Caco-2 (cell line): Measurements from ENCODE around the gene ZNF343. TPM values are rescaled to one million over a fixed set of nuclear protein-coding genes. Genes with fewer than 3 reads are reported as not detected.

ENCODE experiments used
- BruUV-seq: library from RNA; stranded (reverse); fragments of 400-500 nt; replicated peaks from 2 replicates; lab custom pipeline; 2021; lab: Mats Ljungman, UMichigan
- CTCF ChIA-PET: fragments of 300-600 bp; sonication (Branson Sonifier 250); formaldehyde crosslinking; loops from one replicate; lab custom pipeline; 2022; ENCODE audit warnings: antibody characterized with exemption; lab: Charles Lee
- POLR2A ChIA-PET: fragments of 300-600 bp; sonication (Branson Sonifier 250); formaldehyde crosslinking; loops from one replicate; lab custom pipeline; 2022; ENCODE audit warnings: antibody characterized with exemption; lab: Charles Lee
- DNase-seq, 2 experiments: peaks; one replicate each; pipeline versions ENCODE4 v3.0.0 to v3.0.0-alpha.2; 2020 to 2022
- H3K27me3 ChIP-seq: replicated peaks from 2 replicates; pipeline ENCODE4 v1.6.0; 2011; ENCODE audit warnings: low read length; ENCODE audit not compliant: control insufficient read depth, insufficient read depth
- H3K36me3 ChIP-seq: 2 replicates; pipeline ENCODE4 v1.5.1; 2011; ENCODE audit warnings: low read length; ENCODE audit not compliant: control insufficient read depth, insufficient read depth
- H3K4me1 ChIP-seq: fragments of 250-450 bp; sonication (Bioruptor Pico); 2 replicates; pipeline ENCODE4 v1.5.1; 2020; ENCODE audit warnings: mild to moderate bottlenecking
- H3K4me3 ChIP-seq: 2 replicates; pipeline ENCODE4 v1.5.1; 2011; ENCODE audit warnings: low read depth, mild to moderate bottlenecking, control low read depth, low read length
- H3K9me3 ChIP-seq: fragments of 250-450 bp; sonication (Bioruptor Pico); 2 replicates; pipeline ENCODE4 v1.5.1; 2020; ENCODE audit warnings: mild to moderate bottlenecking, moderate library complexity
- H3K27ac Mint-ChIP-seq: one replicate; pipeline ENCODE4 v1.8.0; 2022; ENCODE audit warnings: mixed read lengths; ENCODE audit not compliant: unreplicated experiment
- H3K27me3 Mint-ChIP-seq: one replicate; pipeline ENCODE4 v1.8.0; 2022; ENCODE audit warnings: mixed read lengths; ENCODE audit not compliant: insufficient read depth, unreplicated experiment
- H3K36me3 Mint-ChIP-seq: one replicate; pipeline ENCODE4 v1.8.0; 2022; ENCODE audit warnings: mild to moderate bottlenecking, mixed read lengths; ENCODE audit not compliant: insufficient read depth, unreplicated experiment
- H3K4me1 Mint-ChIP-seq: one replicate; pipeline ENCODE4 v1.8.0; 2022; ENCODE audit warnings: low read depth, mixed read lengths; ENCODE audit not compliant: unreplicated experiment
- H3K4me3 Mint-ChIP-seq: one replicate; pipeline ENCODE4 v1.8.0; 2022; ENCODE audit warnings: mild to moderate bottlenecking, moderate library complexity, mixed read lengths; ENCODE audit not compliant: unreplicated experiment
- H3K9me3 Mint-ChIP-seq: one replicate; pipeline ENCODE4 v1.8.0; 2022; ENCODE audit warnings: mixed read lengths; ENCODE audit not compliant: unreplicated experiment
- CTCF ChIP-seq, 2 experiments: fragments of 200-600 bp in 1 of 2; IDR thresholded peaks; 1 replicate in 1 of 2; 2 replicates in 1 of 2; pipeline versions ENCODE4 v1.5.1 to v1.8.0; 2011 to 2022; ENCODE audit warnings: antibody characterized with exemption in 1 of 2, control low read depth in 1 of 2, inconsistent platforms in 1 of 2, low read depth in 1 of 2, low read length in 1 of 2, mild to moderate bottlenecking in 1 of 2, moderate library complexity in 1 of 2; ENCODE audit not compliant: insufficient read depth in 1 of 2, severe bottlenecking in 1 of 2, unreplicated experiment in 1 of 2
- intact Hi-C: fragments of 100-400 bp; cut with micrococcal nuclease; formaldehyde crosslinking; loops from one replicate; pipeline ENCODE4 v1.10.0; 2022; ENCODE audit not compliant: unreplicated experiment
- total RNA-seq: library from RNA; stranded (reverse); gene quantifications from 2 replicates; pipeline ENCODE4 v1.2.3, GENCODE V29; 2022

Gene ZNF343
- total RNA-seq, 1 experiment from 2014 or later, result 11.0 TPM

- DNase-seq, result peak in 1 of 2 experiments; percentile 68
- H3K27me3 Mint-ChIP-seq, result no peaks in the 10 kb centered on the region
Measured at GRCh38 chr20:2521369-2522305, 12.9 kb upstream of the ZNF343 start.

GRCh38 chr20:2520617-2521016, 11.9 kb upstream of the ZNF343 start:
- no peak overlapping the region for H3K4me3 ChIP-seq
- ChIA-PET CTCF (interaction anchor here (0.5 kb wide), 1 partner anchor 525 kb away, joined by 7 read pairs; the partner anchor contains the start of gene MRPS26), POLR2A (interaction anchor here (0.5 kb wide), 1 partner anchor 132 kb away, joined by 3 read pairs; the partner anchor contains the start of gene NOP56)
- no peak overlapping the region for H3K4me3 Mint-ChIP-seq
- no peaks in the 10 kb centered on the region for H3K4me1 ChIP-seq
- no peak for DNase-seq
- no peaks in the 10 kb centered on the region for H3K36me3 ChIP-seq
- intact Hi-C loops, result no loop called here
- no peaks in the 10 kb centered on the region for H3K27me3 Mint-ChIP-seq
- no peaks in the 10 kb centered on the region for H3K9me3 Mint-ChIP-seq
- peaks cover 5% of the 10 kb centered on the region for H3K4me1 Mint-ChIP-seq
- H3K27me3 ChIP-seq, result no peaks in the 10 kb centered on the region; the same call in none of the 2 replicates
- no peak overlapping the region for H3K27ac Mint-ChIP-seq
- BruUV-seq, result no TSS peak
- no peak for TF ChIP-seq CTCF (IDR thresholded peaks at IDR 0.05; ENCODE audit: insufficient read depth in 1 of 2, low read depth in 1 of 2, low read length in 1 of 2, severe bottlenecking in 1 of 2, unreplicated experiment in 1 of 2)
- no peaks in the 10 kb centered on the region for H3K36me3 Mint-ChIP-seq
- H3K9me3 ChIP-seq, result no peaks in the 10 kb centered on the region

More at GRCh38 chr20:2521369-2522305, 12.9 kb upstream of the ZNF343 start:
- Histone ChIP-seq H3K9me3 (no peaks in the 10 kb centered on the region), H3K36me3 (no peaks in the 10 kb centered on the region), H3K4me1 (no peaks in the 10 kb centered on the region), H3K27me3 (no peaks in the 10 kb centered on the region; the same call in none of the 2 replicates), H3K4me3 (no peak overlapping the region)
- H3K27ac Mint-ChIP-seq, result no peak overlapping the region
- CTCF ChIA-PET, result interaction anchor here (0.6 to 1.5 kb wide), 10 partner anchors 12 to 1833 kb away, joined by 3 to 7 read pairs (median 4); partner anchors contain the start of genes NOP56 and SNRPB
- POLR2A ChIA-PET, result interaction anchor here (0.7 kb wide), 1 partner anchor 125 kb away, joined by 3 read pairs; no protein-coding TSS in a partner anchor
- H3K4me3 Mint-ChIP-seq, result no peak overlapping the region
- intact Hi-C loops, result no loop called here
- H3K36me3 Mint-ChIP-seq, result no peaks in the 10 kb centered on the region
- H3K9me3 Mint-ChIP-seq, result no peaks in the 10 kb centered on the region
- BruUV-seq, result no TSS peak
- peaks cover 5% of the 10 kb centered on the region for H3K4me1 Mint-ChIP-seq
- TF ChIP-seq CTCF (IDR thresholded peaks at IDR 0.05; ENCODE audit: insufficient read depth in 1 of 2, low read depth in 1 of 2, low read length in 1 of 2, severe bottlenecking in 1 of 2, unreplicated experiment in 1 of 2), result peak; percentile 60 to 87

GRCh38 chr20:2519115-2519809, 10.5 kb upstream of the ZNF343 start:
- Histone ChIP-seq H3K27me3 (no peaks in the 10 kb centered on the region; the same call in none of the 2 replicates), H3K36me3 (no peaks in the 10 kb centered on the region), H3K9me3 (no peaks in the 10 kb centered on the region), H3K4me3 (no peak overlapping the region), H3K4me1 (no peaks in the 10 kb centered on the region)
- intact Hi-C loops, result no loop called here
- Mint-ChIP-seq H3K9me3 (no peaks in the 10 kb centered on the region), H3K36me3 (no peaks in the 10 kb centered on the region), H3K4me3 (no peak overlapping the region), H3K27me3 (peaks cover 2% of the 10 kb centered on the region), H3K27ac (no peak overlapping the region), H3K4me1 (no peaks in the 10 kb centered on the region)
- BruUV-seq, result no TSS peak
- ChIA-PET CTCF (no interaction called here), POLR2A (no interaction called here)
- DNase-seq, result no peak
- no peak for TF ChIP-seq CTCF (IDR thresholded peaks at IDR 0.05; ENCODE audit: insufficient read depth in 1 of 2, low read depth in 1 of 2, low read length in 1 of 2, severe bottlenecking in 1 of 2, unreplicated experiment in 1 of 2)
